Right lobe of liver (tissue), 4 donors: ENCODE data around the gene OLIG1.

Experiments used
- POLR2A ChIP-seq: fragments of 450-650 bp; IDR thresholded peaks from one replicate; pipeline ENCODE4 v1.6.1; 2017; ENCODE audit warnings: antibody characterized with exemption, mild to moderate bottlenecking
- TF ChIP-seq, protein P1 (sequence below), 4 donors: fragments of 200-600 bp in 3 of 4; fragments of 450-650 bp in 1 of 4; IDR thresholded peaks; one replicate each; pipeline versions ENCODE4 v1.5.1 to v1.8.0; 2016 to 2022; ENCODE audit warnings: antibody characterized with exemption in 4 of 4, mild to moderate bottlenecking in 2 of 4
- donor health status: DM: no; HTN: no; CAD: no.
- donor health status: DM: no; HTN: no; CAD: no.
- donor health status: DM: no; HTN: yes; CAD: no.

DNA sequence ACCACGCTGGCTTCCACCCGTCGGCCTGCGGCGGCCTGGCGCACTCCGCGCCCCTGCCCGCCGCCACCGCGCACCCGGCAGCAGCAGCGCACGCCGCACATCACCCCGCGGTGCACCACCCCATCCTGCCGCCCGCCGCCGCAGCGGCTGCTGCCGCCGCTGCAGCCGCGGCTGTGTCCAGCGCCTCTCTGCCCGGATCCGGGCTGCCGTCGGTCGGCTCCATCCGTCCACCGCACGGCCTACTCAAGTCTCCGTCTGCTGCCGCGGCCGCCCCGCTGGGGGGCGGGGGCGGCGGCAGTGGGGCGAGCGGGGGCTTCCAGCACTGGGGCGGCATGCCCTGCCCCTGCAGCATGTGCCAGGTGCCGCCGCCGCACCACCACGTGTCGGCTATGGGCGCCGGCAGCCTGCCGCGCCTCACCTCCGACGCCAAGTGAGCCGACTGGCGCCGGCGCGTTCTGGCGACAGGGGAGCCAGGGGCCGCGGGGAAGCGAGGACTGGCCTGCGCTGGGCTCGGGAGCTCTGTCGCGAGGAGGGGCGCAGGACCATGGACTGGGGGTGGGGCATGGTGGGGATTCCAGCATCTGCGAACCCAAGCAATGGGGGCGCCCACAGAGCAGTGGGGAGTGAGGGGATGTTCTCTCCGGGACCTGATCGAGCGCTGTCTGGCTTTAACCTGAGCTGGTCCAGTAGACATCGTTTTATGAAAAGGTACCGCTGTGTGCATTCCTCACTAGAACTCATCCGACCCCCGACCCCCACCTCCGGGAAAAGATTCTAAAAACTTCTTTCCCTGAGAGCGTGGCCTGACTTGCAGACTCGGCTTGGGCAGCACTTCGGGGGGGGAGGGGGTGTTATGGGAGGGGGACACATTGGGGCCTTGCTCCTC lies 42.3 kb upstream of the OLIG1 start:
- TF ChIP-seq, protein P1, sequence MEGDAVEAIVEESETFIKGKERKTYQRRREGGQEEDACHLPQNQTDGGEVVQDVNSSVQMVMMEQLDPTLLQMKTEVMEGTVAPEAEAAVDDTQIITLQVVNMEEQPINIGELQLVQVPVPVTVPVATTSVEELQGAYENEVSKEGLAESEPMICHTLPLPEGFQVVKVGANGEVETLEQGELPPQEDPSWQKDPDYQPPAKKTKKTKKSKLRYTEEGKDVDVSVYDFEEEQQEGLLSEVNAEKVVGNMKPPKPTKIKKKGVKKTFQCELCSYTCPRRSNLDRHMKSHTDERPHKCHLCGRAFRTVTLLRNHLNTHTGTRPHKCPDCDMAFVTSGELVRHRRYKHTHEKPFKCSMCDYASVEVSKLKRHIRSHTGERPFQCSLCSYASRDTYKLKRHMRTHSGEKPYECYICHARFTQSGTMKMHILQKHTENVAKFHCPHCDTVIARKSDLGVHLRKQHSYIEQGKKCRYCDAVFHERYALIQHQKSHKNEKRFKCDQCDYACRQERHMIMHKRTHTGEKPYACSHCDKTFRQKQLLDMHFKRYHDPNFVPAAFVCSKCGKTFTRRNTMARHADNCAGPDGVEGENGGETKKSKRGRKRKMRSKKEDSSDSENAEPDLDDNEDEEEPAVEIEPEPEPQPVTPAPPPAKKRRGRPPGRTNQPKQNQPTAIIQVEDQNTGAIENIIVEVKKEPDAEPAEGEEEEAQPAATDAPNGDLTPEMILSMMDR (IDR thresholded peaks at IDR 0.05), result no peak
- TF ChIP-seq POLR2A, result no peak
